GM19452 (cell line): Measurements from ENCODE around the gene SAG.
"Not testable (repeated sequence)": the region's sequence is repeated elsewhere in the genome, so short reads cannot be mapped to it uniquely, and the experiment has no call there.

ENCODE experiments used
- ATAC-seq: cut with Tn5 transposase; IDR thresholded peaks from one replicate; pipeline ENCODE4 v1.9.1; 2021; ENCODE audit not compliant: unreplicated experiment

SAG gene

DNA sequence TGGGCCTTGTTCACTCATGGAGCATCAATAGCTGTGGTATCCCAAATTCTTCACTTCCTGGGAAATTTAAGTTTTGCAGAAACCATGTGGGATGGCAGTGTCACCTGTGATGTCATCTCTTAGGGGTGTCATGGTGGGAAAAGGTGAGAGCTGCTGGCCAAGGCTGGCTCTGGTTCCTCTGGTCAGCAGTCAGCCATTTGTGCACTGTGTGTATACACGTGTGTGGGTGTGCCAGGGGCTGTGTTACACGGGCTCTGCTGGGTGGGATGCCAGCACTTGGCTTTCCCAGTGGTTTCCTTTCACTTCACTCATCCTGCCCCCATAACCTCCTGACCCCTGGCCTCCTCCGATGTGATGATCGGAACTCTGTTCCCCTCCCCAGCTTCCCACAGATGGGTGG, 21.3 kb downstream of the SAG start:
- no peak for ATAC-seq

DNA sequence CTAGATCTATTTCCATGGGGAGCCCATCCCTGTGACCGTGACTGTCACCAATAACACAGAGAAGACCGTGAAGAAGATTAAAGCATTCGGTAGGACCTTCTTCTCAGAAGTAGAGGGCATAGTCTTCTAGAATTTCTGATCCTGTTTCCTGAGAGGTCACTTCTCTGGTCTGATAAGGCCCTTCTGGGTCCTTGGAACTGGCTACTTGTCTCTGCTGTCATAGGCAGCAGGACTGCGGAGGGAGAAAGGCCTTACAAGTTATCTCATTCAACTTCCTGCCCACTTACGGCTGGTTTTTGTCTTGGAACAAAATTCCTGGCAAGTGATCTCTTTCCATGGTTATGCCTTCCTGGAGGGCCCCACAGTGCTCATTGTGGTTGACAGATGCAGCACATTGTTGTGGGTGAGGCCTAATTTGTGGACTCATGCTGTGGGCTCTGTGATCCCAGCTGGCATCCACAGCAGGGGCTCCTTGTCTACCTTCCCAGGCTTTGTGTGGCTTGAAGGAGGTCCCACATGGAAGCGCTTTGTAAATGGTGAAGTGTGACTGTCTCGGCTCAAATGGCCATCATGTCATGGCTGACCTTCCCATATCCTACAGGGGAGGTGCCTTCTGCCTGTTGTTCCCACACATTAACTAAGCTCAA, 22.0 kb downstream of the SAG start:
- no peak for ATAC-seq

DNA sequence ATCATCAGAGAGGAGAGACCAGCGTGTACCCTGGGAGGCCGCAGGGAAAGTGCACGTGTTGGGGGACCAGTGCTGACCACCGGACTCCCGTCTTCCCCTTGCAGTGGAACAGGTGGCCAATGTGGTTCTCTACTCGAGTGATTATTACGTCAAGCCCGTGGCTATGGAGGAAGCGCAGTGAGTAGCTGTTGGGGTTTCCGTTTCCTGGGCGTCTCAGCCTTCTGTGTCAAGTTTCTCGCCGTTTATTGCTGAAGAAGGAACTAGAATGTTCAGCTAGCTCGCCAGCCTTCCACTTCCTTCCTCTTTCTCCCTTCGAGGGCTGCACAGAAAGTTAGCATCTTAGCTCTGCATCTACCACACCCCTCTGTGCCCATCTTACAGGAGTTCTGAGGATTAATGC, 23.9 kb downstream of the SAG start:
- peak; percentile 88 for ATAC-seq

DNA sequence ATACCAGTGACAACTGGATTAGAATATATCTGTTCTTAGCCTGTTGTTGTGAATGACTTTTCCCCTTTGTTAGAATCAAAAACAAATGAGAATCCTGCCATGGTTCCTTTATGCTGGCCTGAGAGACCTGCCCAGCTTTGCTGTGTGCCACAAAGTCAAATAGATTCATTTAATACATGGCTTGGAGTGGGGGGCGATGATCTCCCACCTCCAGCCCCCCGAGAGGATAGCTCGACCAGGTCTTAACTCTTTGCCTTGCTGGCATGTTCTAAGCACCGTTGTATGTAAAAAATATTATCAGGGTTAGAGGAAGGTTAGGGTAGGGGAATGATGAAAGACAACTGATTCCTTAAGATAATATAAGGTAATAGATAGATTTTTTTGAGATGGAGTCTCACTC, 24.5 kb downstream of the SAG start:
- no peak for ATAC-seq

DNA sequence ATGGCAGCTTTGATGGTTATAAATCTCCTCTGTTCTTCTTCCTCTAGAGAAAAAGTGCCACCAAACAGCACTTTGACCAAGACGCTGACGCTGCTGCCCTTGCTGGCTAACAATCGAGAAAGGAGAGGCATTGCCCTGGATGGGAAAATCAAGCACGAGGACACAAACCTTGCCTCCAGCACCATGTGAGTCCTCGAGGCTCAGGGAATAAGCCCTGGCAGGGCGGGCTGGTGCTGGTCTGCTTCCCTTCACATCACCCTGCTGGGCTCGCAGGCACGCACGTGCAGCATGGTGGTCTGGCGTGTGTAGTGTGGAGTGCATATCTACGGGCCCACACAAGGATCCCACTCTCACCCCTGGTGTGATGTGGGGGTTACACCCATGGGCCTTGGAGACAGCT, 27.3 kb downstream of the SAG start:
- ATAC-seq = no peak

DNA sequence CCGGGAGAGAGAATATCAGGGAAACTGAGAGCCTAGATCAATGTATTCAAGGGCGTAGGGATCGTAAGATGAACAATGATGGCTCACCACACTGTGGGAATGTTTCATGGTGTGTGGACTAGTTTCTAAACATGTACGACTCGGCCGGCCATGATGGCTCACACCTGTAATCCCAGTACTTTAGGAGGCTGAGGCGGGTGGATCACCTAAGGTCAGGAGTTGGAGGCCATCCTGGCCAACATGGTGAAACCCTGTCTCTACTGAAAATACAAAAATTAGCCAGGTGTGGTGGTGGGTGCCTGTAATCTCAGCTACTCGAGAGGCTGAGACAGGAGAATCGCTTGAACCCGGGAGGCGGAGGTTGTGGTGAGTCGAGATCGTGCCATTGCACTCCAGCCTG, 28.5 kb downstream of the SAG start:
- ATAC-seq = not testable (repeated sequence)

DNA sequence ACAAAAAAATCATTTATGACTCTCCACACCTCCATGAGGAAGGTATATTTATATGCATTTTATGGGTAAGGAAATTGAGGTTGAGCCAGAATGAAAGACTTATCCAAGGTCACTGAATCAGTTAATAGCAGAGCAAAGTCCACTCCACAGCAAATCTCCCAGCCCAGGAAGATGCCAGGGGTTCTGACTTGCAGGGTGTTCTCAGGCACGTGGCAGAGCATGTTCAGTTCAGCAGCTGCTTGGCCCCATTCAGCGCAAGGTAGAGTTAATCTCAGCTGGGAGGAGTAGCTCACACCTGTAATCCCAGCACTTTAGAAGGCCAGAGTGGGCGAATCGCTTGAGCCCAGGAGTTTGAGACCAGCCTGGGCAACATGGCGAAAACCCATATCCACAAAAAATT, 28.9 kb downstream of the SAG start:
- no peak for ATAC-seq

DNA sequence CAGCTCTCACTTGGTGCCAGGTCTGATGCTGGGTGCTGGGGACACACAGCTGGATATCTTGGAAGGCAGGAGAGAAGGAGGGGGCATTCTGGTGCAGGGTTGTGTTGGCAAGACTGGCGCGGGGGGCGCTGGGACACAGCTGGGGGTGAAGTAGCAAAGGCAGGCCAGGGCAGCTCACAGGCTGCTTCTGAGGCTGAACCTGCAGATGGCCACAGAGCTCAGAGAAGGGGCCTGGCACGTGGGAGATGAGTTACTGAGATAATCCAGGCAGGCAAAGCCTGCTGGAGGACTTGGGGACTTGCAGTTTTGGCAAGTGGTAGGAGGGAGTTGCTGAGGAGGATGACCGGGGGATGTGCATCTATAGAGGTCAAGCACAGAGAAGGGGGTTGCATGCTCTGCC, 30.4 kb downstream of the SAG start:
- ATAC-seq = no peak

DNA sequence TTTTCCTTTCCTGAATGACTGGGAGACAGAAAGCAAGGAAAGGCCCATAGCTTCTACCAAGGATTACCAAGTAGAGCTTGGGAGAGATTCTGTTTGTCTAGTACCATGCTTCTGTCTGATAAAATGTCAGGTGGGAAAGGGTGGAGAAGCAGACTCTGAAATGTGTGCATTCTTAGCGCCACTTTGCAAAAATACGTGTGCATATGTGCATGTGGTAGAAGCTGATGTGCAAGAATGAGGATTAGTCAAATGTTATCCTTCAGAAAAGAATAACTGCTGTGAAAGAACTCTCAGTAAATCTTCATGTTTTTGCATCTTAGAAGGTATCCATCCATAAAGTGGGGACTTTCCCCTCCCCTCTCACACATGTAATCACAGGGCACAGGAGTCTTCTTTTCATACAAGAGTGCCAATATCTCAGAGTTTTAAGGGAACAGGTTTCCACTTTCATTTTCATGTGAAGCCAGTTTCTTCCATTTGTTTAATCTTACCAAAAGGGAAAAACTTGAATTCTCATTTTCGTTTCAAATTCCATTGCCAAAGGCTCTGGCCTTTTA, 31.3 kb downstream of the SAG start:
- no peak for ATAC-seq

DNA sequence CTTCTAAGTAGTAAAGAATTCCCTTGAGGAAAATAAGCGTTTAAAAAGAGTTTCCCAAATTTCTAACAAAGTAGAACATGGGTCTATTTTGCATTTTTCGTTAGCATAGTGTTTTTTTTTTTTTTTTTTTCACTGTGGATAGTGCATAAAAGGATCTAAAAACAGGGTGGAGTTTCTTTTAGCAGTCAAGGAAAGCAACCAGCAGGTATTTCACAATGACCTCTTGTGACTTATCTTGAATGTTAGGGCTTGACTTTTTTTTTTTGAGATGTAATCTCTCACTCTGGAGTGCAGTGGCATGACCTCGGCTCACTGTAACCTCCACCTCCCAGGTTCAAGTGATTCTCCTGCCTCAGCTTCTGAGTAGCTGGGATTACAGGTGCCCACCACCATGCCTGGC, 31.8 kb downstream of the SAG start:
- ATAC-seq = no peak

DNA sequence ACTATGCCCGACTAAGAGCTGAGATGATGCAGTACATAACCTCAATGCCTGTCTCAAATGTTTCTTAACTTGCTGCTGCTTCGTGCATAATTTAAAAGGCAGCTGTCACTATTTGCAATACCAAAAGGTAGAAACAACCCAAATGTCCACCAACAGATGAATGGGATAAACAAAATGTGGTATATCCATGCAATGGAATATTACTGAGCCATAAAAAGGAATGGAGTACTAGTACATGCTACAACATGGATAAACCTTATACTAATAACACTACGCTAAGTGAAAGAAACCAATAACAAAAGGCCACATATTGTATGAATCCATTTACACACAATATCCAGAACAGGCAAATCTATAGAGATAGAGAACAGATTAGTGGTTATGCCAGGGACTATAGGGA, 33.7 kb downstream of the SAG start:
- no peak for ATAC-seq

DNA sequence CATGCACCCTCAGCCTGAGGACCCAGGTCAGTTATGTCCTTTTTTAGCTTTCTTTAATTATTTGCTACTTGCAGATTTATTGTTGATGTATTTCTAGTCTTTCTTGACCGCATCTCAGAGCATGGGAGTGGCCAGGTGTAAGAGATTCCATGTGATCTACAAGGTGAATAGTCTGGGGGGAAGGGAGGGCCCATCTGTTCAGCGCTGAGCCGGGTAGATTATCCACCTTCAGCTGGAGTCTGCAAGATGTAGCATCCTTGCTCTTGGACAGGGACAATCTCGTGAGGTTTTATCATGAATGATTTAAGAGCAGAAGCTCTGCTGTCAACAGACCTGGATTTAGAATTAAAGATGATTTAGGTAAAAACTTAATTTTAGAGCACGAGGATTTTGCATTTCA, 34.7 kb downstream of the SAG start:
- no peak for ATAC-seq

DNA sequence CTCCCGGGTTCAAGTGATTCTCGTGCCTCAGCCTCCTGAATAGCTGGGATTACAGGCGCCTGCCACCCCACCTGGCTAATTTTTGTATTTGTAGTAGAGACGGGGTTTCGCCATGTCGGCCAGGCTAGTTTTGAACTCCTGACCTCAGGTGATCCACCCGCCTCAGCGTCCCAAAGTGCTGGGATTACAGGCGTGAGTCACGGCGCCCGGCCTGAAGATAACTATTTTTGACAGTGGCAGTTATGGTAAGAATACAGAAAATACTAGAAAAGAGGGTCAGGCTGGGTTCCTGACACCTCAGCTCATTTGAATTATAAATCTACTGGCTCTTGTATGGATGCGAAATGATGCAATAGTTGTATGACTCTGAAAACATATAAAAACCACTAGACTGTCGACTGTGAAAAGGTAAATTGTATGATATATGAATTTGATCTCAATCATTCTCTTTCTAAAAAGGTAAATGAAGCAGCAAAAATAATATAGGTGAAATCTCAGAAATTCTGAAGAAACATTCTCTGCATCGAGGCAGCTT, 35.6 kb downstream of the SAG start:
- no peak for ATAC-seq

DNA sequence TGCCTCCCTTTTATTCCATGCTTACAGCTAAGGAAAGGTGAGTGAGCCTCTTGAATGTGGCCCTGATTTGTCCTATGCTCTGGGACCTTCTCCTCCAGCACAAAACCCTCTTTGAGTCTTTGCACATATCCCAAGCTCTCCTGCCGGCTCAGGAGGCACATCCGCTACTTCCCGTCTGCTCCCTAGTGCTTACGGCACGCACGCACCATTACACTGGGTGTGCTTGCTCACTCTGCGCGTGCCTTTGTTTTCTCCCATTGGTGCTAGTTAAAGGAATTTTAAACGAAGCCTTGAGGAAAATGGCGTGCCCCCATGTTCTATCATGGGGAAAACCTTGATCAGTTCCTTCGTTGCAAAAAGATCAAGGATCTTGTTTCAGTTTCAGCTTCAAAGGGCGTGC, 38.8 kb downstream of the SAG start:
- no peak for ATAC-seq

DNA sequence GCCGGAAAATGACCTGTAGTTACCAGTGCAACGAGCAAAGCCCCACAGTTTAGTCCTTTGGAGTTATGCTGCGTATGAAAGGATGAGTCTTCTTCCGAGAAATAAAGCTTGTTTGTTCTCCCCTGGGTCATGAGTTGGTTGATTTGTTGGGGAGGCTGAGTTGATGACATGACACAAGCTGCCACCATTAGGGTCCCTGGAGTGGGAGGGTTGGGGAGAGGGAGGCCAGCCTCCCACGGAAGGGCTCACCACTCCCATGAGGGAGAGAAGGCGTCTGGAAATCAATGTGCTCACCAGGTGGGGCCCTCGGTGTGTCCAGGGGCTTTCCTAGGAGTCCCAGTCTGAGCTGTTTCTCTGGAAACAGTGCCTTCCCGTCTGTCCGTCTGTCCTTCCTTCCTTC, 39.3 kb downstream of the SAG start:
- no peak for ATAC-seq

DNA sequence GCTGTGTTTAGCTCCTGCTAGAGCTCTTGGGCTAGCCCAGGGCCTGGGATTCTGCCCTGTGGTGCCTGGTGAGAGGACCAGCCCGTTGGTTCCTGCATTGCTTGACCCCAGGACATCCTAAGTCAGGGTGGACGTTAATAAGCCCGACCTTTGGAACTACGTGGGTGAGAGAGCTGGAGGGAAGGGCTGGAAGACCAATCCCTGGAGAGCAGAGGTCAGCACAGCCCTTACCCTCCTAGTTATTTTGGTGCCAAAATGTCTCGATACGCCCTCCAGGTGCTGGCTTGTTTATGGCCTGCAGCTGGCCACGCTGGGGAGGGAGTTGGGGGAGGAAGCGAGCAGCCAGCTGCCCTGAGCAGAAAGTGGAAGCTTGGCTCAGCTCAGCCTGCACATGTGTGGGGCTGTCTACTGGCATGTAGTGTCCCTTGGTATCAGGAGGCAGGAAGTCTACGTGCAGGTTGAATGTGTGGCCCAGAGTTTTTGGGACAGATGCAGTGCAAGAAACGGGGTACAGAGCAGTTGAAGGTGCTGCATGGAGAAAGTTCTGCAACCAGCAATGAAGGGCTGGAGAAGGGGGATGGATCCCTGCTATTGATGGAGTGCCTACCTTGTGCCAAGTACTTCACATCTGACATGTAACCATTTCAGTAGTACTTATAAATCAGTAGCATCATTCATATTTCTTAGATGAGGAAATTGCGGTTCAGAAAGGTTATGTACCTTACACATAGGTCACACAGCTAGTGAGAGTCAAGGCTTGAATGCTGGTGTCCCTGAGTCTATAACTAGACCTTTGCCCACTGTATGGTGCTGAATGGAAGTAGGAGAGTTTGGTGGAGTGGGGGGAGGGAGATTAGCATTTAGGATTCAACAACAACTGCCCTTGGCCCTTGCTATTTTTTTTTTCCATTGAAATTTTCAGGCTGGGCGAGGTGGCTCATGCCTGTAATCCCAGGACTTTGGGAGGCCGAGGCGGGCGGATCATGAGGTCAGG, 41.7 kb downstream of the SAG start:
- peak; percentile 54 for ATAC-seq

DNA sequence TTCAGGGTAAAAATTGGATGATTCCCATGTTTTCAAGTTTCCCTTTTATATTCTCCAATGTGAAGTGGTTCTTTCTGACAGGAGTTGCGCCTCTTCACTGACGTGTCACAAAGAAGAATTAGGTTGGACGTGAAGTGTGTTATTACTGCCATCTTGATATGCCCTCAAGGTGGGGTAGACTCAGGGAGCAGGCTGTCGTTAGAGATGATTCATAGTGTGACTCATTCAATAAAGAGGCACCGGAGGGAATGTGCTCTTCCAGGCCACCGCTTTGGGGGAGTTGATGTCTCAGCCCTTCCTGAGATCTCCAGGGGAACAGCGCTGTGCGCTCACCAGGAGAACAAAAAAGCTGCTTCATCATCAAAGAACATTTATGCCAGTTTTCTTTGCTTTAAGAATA, 43.1 kb downstream of the SAG start:
- no peak for ATAC-seq

DNA sequence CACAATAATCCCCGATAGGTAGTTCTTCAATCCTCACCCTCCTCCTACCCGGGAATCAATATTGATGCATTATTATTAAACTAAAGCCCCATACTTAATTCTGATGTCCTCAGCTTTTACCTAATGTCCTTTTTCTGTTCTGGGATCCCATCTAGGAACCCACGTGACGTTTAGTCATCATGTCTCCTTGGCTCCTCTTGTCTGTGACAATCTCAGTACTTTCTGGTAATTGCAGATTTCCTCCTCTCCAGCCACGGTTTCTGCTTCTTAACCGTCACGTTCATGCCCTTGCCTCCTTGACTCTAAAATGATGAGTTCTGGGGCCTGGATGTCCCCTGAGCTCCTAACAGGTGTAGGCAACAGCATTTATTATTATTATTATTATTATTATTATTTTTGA, 43.8 kb downstream of the SAG start:
- ATAC-seq = no peak

DNA sequence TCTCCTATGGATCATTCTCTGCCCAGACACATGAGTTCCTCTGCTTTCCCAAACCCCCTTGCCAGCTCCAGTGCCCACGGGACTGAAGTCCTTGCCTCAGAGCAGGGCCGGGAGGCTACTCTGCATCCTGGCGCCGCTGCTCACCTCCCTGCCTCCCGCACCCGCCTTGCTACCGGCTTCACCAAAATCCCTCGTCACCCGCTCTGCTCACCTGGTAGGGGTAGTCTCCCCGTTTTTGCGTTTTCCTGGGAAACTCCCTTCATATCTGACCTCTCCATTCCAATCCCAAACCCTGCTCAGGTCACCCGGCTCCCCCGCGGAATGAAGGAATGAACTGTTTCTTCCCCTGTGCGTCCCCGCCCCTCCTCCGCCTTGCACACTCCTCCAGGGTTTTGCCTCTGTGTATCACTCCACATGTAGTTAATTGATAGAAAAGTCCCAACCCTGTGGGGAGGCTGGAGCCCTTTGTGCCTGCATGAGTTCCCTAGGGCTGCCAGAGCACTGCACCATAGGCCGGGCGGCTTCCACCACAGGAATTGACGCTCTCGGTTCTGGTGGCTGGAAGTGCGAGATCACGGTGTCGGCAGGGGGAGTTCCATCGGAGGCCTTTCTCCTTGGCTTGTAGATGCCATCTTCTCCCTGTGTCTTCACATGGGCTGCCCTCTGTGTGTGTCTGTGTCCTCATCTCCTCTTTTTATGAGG, 44.7 kb downstream of the SAG start:
- no peak for ATAC-seq

DNA sequence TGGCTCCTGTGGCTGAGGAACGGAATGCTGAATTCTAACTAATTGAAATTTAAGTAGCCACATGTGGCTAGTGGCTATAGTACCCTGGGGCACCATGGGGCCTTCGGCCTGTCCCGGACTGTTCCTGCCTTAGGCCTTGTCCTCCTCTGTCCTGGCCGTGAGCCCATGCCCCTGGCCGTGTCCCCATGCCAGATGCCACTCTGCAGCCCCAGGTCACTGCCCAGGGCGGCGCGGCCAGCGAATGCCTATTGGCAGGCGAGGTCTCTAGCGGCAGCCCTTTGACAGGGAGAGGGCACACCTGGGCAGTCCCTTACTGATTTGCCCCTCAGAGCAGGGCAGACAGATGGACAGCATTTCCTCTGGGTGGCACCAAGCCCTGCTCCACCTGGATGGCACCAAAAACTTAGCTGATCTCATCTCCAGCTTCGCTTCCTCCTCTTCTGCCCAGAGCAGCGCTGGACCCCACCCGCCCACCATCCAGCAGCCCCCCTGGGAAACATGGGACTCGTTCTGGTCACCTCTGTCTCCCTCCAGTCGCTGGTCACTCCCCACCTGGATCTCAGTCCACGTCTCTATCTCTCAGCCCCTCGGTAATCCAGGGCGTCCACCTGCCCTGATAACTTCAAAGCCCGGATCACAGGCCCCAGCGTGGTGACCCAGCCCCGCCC, 45.6 kb downstream of the SAG start:
- peak; percentile 12 for ATAC-seq
